Breast epithelium (tissue), 3 donors: ENCODE data around the gene GDF10.

Experiments
- CTCF ChIP-seq, 3 donors: fragments of 450-650 bp; IDR thresholded peaks; one replicate each; pipeline ENCODE4 v1.5.1; 2016 to 2017; ENCODE audit warnings: antibody characterized with exemption in 3 of 3, mild to moderate bottlenecking in 3 of 3, moderate library complexity in 3 of 3
- POLR2A ChIP-seq: fragments of 450-650 bp; IDR thresholded peaks from one replicate; pipeline ENCODE4 v1.6.1; 2016; ENCODE audit warnings: antibody characterized with exemption, mild to moderate bottlenecking, moderate library complexity
- POLR2AphosphoS5 ChIP-seq, 3 donors: sonication (generic); formaldehyde crosslinking; IDR thresholded peaks; one replicate each; pipeline ENCODE4 v1.6.1; 2017; ENCODE audit warnings: antibody characterized with exemption in 3 of 3

- TF ChIP-seq CTCF (IDR thresholded peaks at IDR 0.05) (no peak), POLR2A (no peak), POLR2AphosphoS5 (IDR thresholded peaks at IDR 0.05) (no peak)
These were observed 48.9 kb downstream of the GDF10 start for GRCh38 chr10:47348661-47349470.
